ENCODE results near the gene UTF1.

Gene UTF1

GRCh38 chr10:133209117-133209516 is 20.9 kb upstream of the UTF1 start:
- H2AFZ ChIP-seq (ENCODE audit: low read depth, low read length): no peak overlapping the region
- no peak overlapping the region for H3K9ac ChIP-seq (ENCODE audit: low read length)
- H3K4me3 ChIP-seq (ENCODE audit: low read length): no peak overlapping the region
- no peaks in the 10 kb centered on the region for H3K4me1 ChIP-seq (ENCODE audit: low read length)
- TF ChIP-seq EZH2phosphoT487 (IDR thresholded peaks at IDR 0.05; ENCODE audit: low read depth) (no peak), CTCF (IDR thresholded peaks at IDR 0.05; ENCODE audit: low read depth, low read length) (no peak)
- no peak overlapping the region for H3K27ac ChIP-seq (ENCODE audit: low read length)
- no peaks in the 10 kb centered on the region for H4K20me1 ChIP-seq (ENCODE audit: insufficient read depth, low read length)
- H3K9me3 ChIP-seq (ENCODE audit: insufficient read depth, low read length): no peaks in the 10 kb centered on the region
- no peaks in the 10 kb centered on the region for H3K79me2 ChIP-seq (ENCODE audit: low read length)
- no peak overlapping the region for H3K4me2 ChIP-seq (ENCODE audit: low read length)
- H3K27me3 ChIP-seq (ENCODE audit: low read depth, low read length): no peaks in the 10 kb centered on the region
- H3K36me3 ChIP-seq (replicated peaks; ENCODE audit: low read depth, low read length): no peaks in the 10 kb centered on the region

- Histone ChIP-seq H3K4me2 (ENCODE audit: low read length) (no peak overlapping the region), H3K27me3 (ENCODE audit: low read depth, low read length) (no peaks in the 10 kb centered on the region), H3K4me1 (ENCODE audit: low read length) (no peaks in the 10 kb centered on the region), H3K36me3 (replicated peaks; ENCODE audit: low read depth, low read length) (no peaks in the 10 kb centered on the region), H3K9me3 (ENCODE audit: insufficient read depth, low read length) (no peaks in the 10 kb centered on the region), H4K20me1 (ENCODE audit: insufficient read depth, low read length) (no peaks in the 10 kb centered on the region), H3K79me2 (ENCODE audit: low read length) (no peaks in the 10 kb centered on the region), H2AFZ (ENCODE audit: low read depth, low read length) (no peak overlapping the region), H3K4me3 (ENCODE audit: low read length) (no peak overlapping the region), H3K27ac (ENCODE audit: low read length) (no peak overlapping the region), H3K9ac (ENCODE audit: low read length) (no peak overlapping the region)
- no peak for TF ChIP-seq CTCF (IDR thresholded peaks at IDR 0.05; ENCODE audit: low read depth, low read length)
- TF ChIP-seq EZH2phosphoT487 (IDR thresholded peaks at IDR 0.05; ENCODE audit: low read depth): no peak
Observed at GRCh38 chr10:133209641-133210040, 20.4 kb upstream of the UTF1 start.

- no peak overlapping the region for H3K9ac ChIP-seq (ENCODE audit: low read length)
- no peaks in the 10 kb centered on the region for H3K79me2 ChIP-seq (ENCODE audit: low read length)
- H3K27ac ChIP-seq (ENCODE audit: low read length): no peak overlapping the region
- H3K36me3 ChIP-seq (replicated peaks; ENCODE audit: low read depth, low read length): no peaks in the 10 kb centered on the region
- no peak overlapping the region for H3K4me3 ChIP-seq (ENCODE audit: low read length)
- H3K4me1 ChIP-seq (ENCODE audit: low read length): no peaks in the 10 kb centered on the region
- no peaks in the 10 kb centered on the region for H3K9me3 ChIP-seq (ENCODE audit: insufficient read depth, low read length)
- H2AFZ ChIP-seq (ENCODE audit: low read depth, low read length): no peak overlapping the region
- no peaks in the 10 kb centered on the region for H4K20me1 ChIP-seq (ENCODE audit: insufficient read depth, low read length)
- no peak overlapping the region for H3K4me2 ChIP-seq (ENCODE audit: low read length)
- no peaks in the 10 kb centered on the region for H3K27me3 ChIP-seq (ENCODE audit: low read depth, low read length)
- TF ChIP-seq CTCF (IDR thresholded peaks at IDR 0.05; ENCODE audit: low read depth, low read length) (no peak), EZH2phosphoT487 (IDR thresholded peaks at IDR 0.05; ENCODE audit: low read depth) (no peak)
Observed at GRCh38 chr10:133210398-133211140, 19.4 kb upstream of the UTF1 start.

GRCh38 chr10:133211141-133211830 is 18.7 kb upstream of the UTF1 start:
- H3K4me2 ChIP-seq (ENCODE audit: low read length): no peak overlapping the region
- H4K20me1 ChIP-seq (ENCODE audit: insufficient read depth, low read length): no peaks in the 10 kb centered on the region
- no peak overlapping the region for H3K27ac ChIP-seq (ENCODE audit: low read length)
- no peaks in the 10 kb centered on the region for H3K79me2 ChIP-seq (ENCODE audit: low read length)
- H3K9me3 ChIP-seq (ENCODE audit: insufficient read depth, low read length): no peaks in the 10 kb centered on the region
- no peak overlapping the region for H3K9ac ChIP-seq (ENCODE audit: low read length)
- no peaks in the 10 kb centered on the region for H3K36me3 ChIP-seq (replicated peaks; ENCODE audit: low read depth, low read length)
- H2AFZ ChIP-seq (ENCODE audit: low read depth, low read length): no peak overlapping the region
- H3K4me1 ChIP-seq (ENCODE audit: low read length): no peaks in the 10 kb centered on the region
- TF ChIP-seq CTCF (IDR thresholded peaks at IDR 0.05; ENCODE audit: low read depth, low read length): no peak
- no peak for TF ChIP-seq EZH2phosphoT487 (IDR thresholded peaks at IDR 0.05; ENCODE audit: low read depth)
- no peaks in the 10 kb centered on the region for H3K27me3 ChIP-seq (ENCODE audit: low read depth, low read length)
- no peak overlapping the region for H3K4me3 ChIP-seq (ENCODE audit: low read length)
